GM12891 (cell line): ENCODE results near the gene FZD7.

Experiments
- POLR2A ChIP-seq: IDR thresholded peaks from 2 replicates; pipeline ENCODE4 v1.6.1; 2011; ENCODE audit warnings: low read depth, low read length, control low read depth
- POLR2AphosphoS5 ChIP-seq: IDR thresholded peaks from 2 replicates; pipeline ENCODE4 v1.6.1; 2011; ENCODE audit warnings: low read depth, low read length, control low read depth
- SPI1 ChIP-seq: IDR thresholded peaks from 2 replicates; pipeline ENCODE4 v1.6.1; 2011; ENCODE audit warnings: low read depth, low read length, control low read depth
- TAF1 ChIP-seq: IDR thresholded peaks from 2 replicates; pipeline ENCODE4 v1.6.1; 2011; ENCODE audit warnings: low read depth, low read length, control low read depth

DNA sequence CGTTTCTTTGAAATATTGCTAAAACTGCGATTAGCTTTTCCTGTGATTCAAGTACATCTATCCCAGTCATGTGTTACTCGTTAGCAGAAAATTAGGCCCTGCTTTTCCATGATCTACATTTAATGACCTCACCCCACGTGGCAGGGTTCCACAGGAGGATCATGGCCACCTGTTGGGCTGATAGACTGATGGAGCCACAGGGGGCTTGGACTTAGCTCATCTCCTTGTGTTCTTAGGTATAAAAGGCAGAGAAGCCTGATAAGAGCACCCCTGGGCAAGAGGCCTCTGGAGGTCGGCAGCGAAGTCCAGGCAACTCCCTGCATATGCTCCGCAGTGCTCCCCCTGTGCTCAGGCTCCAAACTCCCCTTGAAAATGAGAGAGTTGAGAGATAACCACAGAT, 12.9 kb downstream of the FZD7 start:
- no peak for TF ChIP-seq POLR2AphosphoS5
- TF ChIP-seq POLR2A, result no peak
- TF ChIP-seq TAF1, result no peak
- TF ChIP-seq SPI1, result no peak
